ENCODE results near the gene SULF2.
"Not testable (repeated sequence)": the region's sequence is repeated elsewhere in the genome, so short reads cannot be mapped to it uniquely, and the experiment has no call there.

SULF2 gene

DNA sequence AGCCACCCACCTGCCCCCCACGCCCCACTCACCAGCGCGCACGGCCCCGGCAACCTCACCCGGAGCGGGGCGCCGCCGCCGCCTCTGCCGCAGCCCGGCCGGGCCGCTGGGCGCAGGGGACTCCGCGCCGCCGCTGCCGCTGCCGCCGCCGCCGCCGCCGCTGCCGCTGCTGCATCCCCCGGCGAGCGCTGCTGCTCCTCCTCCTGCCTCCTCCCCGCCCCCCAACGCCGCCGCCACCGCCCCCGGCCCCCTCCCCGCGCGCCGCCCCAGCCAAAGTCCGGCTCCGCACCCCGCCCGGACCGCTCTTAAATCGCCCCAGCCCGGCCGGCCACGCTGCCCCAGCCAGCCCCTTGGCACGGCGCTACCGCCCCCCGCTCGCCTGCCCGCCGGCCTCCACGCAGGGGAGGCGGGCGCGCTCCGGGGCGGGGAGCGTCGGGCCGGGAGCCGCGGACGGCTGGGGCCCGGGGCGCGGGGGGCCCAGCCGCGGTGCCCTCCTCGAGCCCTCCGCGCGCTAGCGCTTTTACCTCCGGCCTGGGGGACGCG is at the start of gene SULF2:
SULF2 (minus strand) TSS at position 171 of the 543 bp plus-strand sequence. CDS start 28,118 bp downstream, outside the sequence.
- Mint-ChIP-seq H3K27ac (peak within 1 kb of the TSS; percentile 63), H3K4me1 (peaks cover 23% of the 10 kb centered on the region), H3K36me3 (no peaks in the 10 kb centered on the region), H3K9me3 (no peaks in the 10 kb centered on the region), H3K4me3 (peak within 1 kb of the TSS; percentile 84), H3K27me3 (peaks cover 65% of the 10 kb centered on the region)
- peak; percentile 37 for ATAC-seq

GRCh38 chr20:47831675-47832074 is 46.4 kb upstream of the SULF2 start:
- H3K27me3 Mint-ChIP-seq, H3K4me1 Mint-ChIP-seq, H3K27ac Mint-ChIP-seq, H3K4me3 Mint-ChIP-seq, ATAC-seq, H3K9me3 Mint-ChIP-seq, H3K36me3 Mint-ChIP-seq: not testable (repeated sequence)

GRCh38 chr20:47826716-47827115 is 41.4 kb upstream of the SULF2 start:
- H3K9me3 Mint-ChIP-seq, H3K27ac Mint-ChIP-seq, ATAC-seq, H3K4me3 Mint-ChIP-seq, H3K36me3 Mint-ChIP-seq: not testable (repeated sequence)
- H3K4me1 Mint-ChIP-seq: peaks cover 20% of the 10 kb centered on the region
- H3K27me3 Mint-ChIP-seq: peaks cover 29% of the 10 kb centered on the region

DNA sequence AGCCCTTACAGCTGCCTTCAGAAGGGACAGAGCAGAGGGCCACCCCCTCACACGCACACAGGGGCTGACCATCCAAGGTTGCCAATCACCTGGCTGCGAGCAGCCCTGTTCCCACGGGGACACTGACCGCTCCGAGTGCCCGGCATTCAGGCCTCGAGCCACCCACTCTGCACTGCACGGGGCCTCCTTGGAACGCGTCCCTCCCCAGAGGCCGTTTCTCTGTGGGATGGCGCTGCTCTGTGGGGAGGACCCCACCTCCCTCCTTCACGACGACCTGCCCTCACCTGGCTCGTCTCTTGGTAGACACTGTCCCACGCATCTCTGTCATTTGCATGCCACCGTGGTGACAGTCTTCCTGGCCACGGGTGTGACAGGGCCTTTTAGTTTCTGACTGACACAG is 40.7 kb upstream of the SULF2 start:
- not testable (repeated sequence) for ATAC-seq, H3K27ac Mint-ChIP-seq, H3K36me3 Mint-ChIP-seq, H3K4me3 Mint-ChIP-seq, H3K9me3 Mint-ChIP-seq
- Mint-ChIP-seq H3K27me3 (peaks cover 36% of the 10 kb centered on the region), H3K4me1 (peaks cover 22% of the 10 kb centered on the region)

DNA sequence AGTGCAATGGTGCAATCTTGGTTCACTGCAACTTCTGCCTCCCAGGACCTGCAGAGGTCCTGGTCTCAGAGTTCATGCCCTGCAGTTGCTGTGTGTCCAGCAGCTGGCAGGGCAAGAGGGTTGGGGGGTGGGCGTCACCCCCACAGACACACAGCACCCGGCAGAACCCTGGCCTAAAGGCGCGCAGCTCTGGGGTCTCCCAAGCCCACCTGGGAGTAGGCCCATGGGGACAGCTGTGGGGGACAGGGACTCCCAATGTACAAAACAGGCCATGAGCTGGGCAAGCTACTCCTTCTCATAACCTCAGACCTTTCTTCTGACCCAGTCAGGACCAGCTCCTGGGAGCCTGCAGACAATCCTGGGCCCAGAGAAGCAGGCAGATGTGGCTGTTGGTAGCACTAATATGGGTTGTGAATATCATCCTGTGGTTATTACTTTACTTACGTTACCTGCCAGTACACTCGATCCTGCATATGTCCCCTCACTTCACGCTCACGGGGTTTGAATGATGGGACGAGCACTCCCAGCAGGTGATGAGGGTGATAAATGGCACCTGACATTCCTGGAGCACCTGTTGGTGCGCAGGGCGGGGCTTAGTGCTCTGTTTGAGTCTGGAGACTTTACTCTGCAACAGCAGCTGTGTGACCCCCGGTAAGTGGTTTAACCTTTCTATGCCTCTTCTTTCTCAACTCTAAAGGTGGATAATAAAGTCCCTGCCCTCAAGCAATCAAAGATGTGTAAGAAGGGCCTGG is 39.9 kb upstream of the SULF2 start:
- Mint-ChIP-seq H3K9me3 (no peaks in the 10 kb centered on the region), H3K36me3 (no peaks in the 10 kb centered on the region), H3K27me3 (peaks cover 44% of the 10 kb centered on the region), H3K4me1 (peaks cover 22% of the 10 kb centered on the region), H3K4me3 (no peak overlapping the region), H3K27ac (peak overlapping the region; percentile 67)
- ATAC-seq: no peak

DNA sequence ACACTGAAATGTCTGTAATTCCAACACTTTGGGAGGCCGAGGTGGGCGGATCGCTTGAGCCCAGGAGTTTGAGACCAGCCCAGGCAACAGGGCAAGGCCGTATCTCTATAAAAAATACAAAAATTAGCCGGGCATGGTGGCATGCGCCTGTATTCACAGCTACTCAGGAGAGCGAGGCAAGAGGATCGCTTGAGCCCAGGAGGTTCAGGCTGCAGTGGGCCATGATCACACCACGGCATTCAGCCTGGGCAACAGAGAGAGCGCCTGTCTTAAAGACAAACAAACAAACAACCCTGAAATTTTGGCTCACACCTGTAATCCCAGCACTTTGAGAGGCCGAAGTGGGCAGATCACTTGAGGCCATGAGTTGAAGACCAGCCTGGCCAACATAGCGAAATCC is 38.7 kb upstream of the SULF2 start:
- H3K36me3 Mint-ChIP-seq, H3K4me3 Mint-ChIP-seq, ATAC-seq, H3K27ac Mint-ChIP-seq, H3K9me3 Mint-ChIP-seq: not testable (repeated sequence)
- Mint-ChIP-seq H3K4me1 (peaks cover 22% of the 10 kb centered on the region), H3K27me3 (peaks cover 56% of the 10 kb centered on the region)

DNA sequence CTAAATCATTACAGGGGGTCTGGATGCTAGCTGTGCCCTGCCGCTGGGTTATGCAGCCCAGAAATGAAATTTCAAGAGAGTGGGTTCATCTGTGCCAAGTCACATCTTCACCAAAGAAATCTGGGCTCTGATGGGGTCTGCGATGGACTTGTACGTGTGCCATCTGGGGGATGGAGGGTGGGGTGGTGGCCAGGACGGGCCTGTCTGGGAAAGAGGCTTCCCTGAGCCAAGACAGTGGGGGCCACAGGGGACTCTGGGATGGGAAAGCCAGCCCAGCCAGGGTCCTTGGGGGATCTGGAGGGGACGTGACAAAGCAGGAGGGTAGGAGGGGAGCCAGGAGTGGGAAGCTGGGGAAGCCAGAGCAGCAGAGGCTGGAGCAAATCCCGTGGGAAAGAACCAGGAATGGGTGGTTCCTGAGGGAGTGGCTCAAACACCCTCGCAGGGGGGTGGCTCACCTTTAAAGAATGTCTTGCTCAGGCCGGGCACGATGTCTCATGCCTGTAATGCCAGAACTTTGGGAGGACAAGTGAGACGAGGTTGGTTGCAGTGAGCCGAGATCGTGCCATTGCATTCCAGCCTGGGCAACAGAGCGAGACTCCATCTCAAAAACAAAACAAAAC is 36.3 kb upstream of the SULF2 start:
- Mint-ChIP-seq H3K27ac (no peak overlapping the region), H3K36me3 (no peaks in the 10 kb centered on the region), H3K4me3 (no peak overlapping the region), H3K9me3 (no peaks in the 10 kb centered on the region), H3K27me3 (peaks cover 73% of the 10 kb centered on the region), H3K4me1 (peaks cover 24% of the 10 kb centered on the region)
- no peak for ATAC-seq

GRCh38 chr20:47818996-47819609 is 33.8 kb upstream of the SULF2 start:
- H3K36me3 Mint-ChIP-seq: no peaks in the 10 kb centered on the region
- peaks cover 6% of the 10 kb centered on the region for H3K9me3 Mint-ChIP-seq
- H3K27me3 Mint-ChIP-seq: peaks cover 83% of the 10 kb centered on the region
- H3K4me1 Mint-ChIP-seq: peaks cover 14% of the 10 kb centered on the region
- no peak for ATAC-seq
- no peak overlapping the region for H3K4me3 Mint-ChIP-seq
- H3K27ac Mint-ChIP-seq: no peak overlapping the region

GRCh38 chr20:47818466-47818865 is 33.2 kb upstream of the SULF2 start:
- Mint-ChIP-seq H3K9me3 (peaks cover 10% of the 10 kb centered on the region), H3K27ac (no peak overlapping the region), H3K4me3 (no peak overlapping the region), H3K4me1 (peaks cover 14% of the 10 kb centered on the region), H3K36me3 (no peaks in the 10 kb centered on the region), H3K27me3 (peaks cover 83% of the 10 kb centered on the region)
- ATAC-seq: no peak

DNA sequence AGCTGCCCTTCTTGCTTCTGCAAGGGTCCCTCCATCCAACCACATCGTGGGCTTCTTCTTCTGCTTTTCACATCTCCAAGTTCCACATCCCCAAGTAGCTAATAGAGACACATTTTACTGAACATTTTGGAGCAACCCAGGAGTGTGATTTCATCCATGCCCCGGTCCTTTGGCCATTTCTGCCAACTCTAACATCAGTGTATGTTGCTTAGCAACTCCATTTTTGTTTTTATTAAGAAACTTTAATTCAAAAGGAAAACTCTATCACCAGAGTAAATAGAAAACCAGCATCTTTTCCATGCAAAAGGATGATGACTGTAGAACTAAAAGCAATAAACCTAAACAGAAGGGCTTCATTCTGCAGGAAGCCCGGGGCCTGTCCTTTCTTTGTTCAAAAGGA is 32.7 kb upstream of the SULF2 start:
- H3K27me3 Mint-ChIP-seq: peaks cover 80% of the 10 kb centered on the region

DNA sequence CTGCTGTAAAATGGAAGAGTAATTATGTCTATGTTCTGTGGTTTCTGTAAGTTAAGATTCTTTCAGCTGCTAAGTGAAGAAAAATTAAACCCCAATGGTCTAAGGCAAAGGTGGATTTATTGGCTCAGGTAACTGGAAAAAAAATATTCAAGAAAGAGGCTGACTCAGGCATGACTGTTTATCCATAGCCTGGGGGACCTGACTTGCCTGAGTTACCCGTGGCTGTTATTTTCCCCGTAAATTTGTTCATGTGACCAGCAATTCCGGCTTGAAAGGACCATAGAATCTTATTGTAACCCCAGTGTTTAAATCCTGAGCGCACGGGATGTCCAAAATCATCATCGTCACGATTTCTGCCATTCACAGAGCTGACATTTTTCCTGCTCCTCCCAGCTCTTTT is 32.3 kb upstream of the SULF2 start:
- Mint-ChIP-seq H3K4me1 (peaks cover 14% of the 10 kb centered on the region), H3K36me3 (no peaks in the 10 kb centered on the region), H3K27me3 (peaks cover 75% of the 10 kb centered on the region), H3K27ac (no peak overlapping the region), H3K4me3 (no peak overlapping the region), H3K9me3 (peaks cover 10% of the 10 kb centered on the region)
- ATAC-seq: no peak

More for the DNA sequence above, 32.7 kb upstream of the SULF2 start:
- no peak overlapping the region for H3K4me3 Mint-ChIP-seq
- H3K27ac Mint-ChIP-seq: no peak overlapping the region
- H3K9me3 Mint-ChIP-seq: peaks cover 10% of the 10 kb centered on the region
- H3K4me1 Mint-ChIP-seq: peaks cover 14% of the 10 kb centered on the region
- H3K36me3 Mint-ChIP-seq: no peaks in the 10 kb centered on the region
- no peak for ATAC-seq

GRCh38 chr20:47816487-47817451 is 31.5 kb upstream of the SULF2 start:
- Mint-ChIP-seq H3K27me3 (peaks cover 81% of the 10 kb centered on the region), H3K27ac (no peak overlapping the region), H3K4me3 (no peak overlapping the region), H3K4me1 (peaks cover 8% of the 10 kb centered on the region), H3K9me3 (peaks cover 10% of the 10 kb centered on the region), H3K36me3 (no peaks in the 10 kb centered on the region)
- no peak for ATAC-seq

GRCh38 chr20:47815866-47816265 is 30.6 kb upstream of the SULF2 start:
- peaks cover 77% of the 10 kb centered on the region for H3K27me3 Mint-ChIP-seq
- no peak overlapping the region for H3K4me3 Mint-ChIP-seq
- no peak overlapping the region for H3K27ac Mint-ChIP-seq
- peaks cover 6% of the 10 kb centered on the region for H3K4me1 Mint-ChIP-seq
- H3K9me3 Mint-ChIP-seq: peaks cover 10% of the 10 kb centered on the region
- H3K36me3 Mint-ChIP-seq: no peaks in the 10 kb centered on the region
- ATAC-seq: no peak

DNA sequence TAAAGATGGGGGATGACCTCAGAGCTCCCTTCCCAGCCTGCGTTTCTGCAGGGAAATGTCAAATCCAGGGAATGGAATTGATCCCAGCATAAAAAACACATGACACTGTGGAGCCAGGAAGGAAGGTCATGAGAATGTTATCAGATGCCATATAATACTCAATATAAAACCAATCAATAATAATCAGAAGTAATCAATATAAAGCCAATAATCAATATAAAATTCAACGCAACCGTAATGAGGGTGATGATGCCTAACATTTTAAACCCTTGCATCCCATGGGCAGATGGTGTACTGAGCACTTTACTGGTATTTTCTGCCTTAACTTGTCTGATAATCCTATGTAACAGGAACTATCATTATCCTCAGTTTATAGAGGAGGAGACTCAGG is 30.1 kb upstream of the SULF2 start:
- peaks cover 10% of the 10 kb centered on the region for H3K9me3 Mint-ChIP-seq
- H3K4me3 Mint-ChIP-seq: no peak overlapping the region
- H3K36me3 Mint-ChIP-seq: no peaks in the 10 kb centered on the region
- peaks cover 6% of the 10 kb centered on the region for H3K4me1 Mint-ChIP-seq
- peaks cover 77% of the 10 kb centered on the region for H3K27me3 Mint-ChIP-seq
- ATAC-seq: no peak
- H3K27ac Mint-ChIP-seq: no peak overlapping the region

Measured in stimulated activated memory B cell treated with anti-CD40 and anti-IgM and Interleukin-4, amounts not matched to agents 10 μg/mL and 1 μg/mL and 100 μg/mL, for 72 hours (primary cell).